Forelimb muscle (tissue), 1 donor: ENCODE data around the gene SMG6. TPM values are rescaled to one million over a fixed set of nuclear protein-coding genes. Genes with fewer than 3 reads are reported as not detected.

ENCODE experiments used
- DNase-seq: peaks from one replicate; pipeline ENCODE4 v3.0.0-alpha.2; 2013; ENCODE audit warnings: low read depth
- polyA plus RNA-seq: library from polyadenylated mRNA; unstranded; fragments of 120-200 nt; gene quantifications from one replicate; pipeline ENCODE4 v1.2.1, GENCODE V29; 2013; ENCODE audit not compliant: insufficient read length

Gene SMG6
- polyA plus RNA-seq, 1 donor: 16.5 TPM

DNA sequence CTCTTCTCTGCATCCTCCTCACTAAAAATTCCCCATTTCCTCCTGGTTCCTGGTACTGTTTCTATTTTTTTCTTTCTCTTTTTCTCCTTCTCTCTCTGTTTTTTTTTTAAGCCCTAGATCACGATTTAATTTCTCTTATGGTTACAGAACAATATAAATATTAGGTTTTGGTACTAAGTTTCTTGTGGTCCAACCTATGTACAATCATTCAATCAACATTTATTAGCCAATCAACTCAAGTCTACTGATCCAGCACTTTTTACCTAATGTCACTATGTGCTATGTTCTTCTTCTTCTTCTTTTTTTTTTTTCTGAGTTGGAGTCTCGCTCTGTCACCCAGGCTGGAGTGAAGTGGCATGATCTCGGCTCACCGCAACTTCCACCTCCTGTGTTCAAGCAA is 291.1 kb downstream of the SMG6 start:
- DNase-seq: no peak

DNA sequence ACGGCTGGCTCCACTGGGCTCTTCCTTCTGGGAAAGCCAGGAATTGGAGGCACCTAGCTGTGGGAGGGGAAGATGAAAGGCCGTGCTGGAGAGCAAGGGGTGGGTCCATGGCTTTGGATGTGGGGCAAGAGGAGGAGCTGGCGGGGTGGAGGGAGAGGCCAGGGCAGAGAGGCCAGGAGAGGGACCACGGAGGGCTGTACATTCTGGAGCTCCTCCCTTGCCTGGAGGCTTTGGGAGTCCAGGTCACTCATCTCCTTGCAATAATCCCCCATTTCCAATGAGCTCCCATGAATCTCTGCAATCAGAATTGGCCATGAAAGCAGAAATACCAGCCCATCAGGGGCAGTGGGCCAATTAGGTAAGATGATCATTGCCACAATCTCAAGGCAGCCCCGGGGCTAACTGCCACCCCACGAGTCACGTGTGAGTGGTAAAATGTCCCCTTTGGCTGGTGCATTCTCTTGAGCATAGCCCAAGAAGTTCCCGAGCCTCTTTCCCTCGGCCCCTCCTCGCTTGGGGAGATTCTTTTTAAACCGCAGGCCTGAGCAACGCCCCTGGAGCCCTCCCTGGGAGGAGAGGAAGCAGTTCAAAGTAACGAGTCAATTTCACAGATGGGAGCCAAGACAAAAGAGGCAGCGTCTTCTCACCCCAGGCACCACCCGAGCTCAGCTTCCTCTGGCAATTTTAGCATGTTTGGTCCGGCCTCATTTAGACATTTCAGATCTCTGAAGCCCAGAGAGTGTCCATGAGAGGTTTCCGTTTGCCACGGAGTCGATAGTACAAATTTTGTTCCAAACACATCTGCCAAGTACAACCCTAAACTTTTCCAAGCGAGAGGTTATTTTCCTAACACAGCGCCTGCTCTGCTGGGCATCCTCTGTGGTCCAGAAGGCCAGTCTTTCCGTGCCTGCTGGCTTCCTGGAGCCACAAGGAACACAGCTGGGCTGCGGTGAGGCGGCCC is 291.9 kb downstream of the SMG6 start:
- DNase-seq: no peak

Other genes with a start within 250 kb of the SMG6 start
- gene HIC1, start 248.7 kb downstream of the SMG6 start, polyA plus RNA-seq: 34.5 TPM
- 21.0 TPM for gene SRR, start 165 bp upstream of the SMG6 start, polyA plus RNA-seq
- gene TSR1, start 32.7 kb upstream of the SMG6 start, polyA plus RNA-seq: 35.0 TPM
- 42.4 TPM for gene SGSM2, start 33.7 kb upstream of the SMG6 start, polyA plus RNA-seq
- 17.6 TPM for gene MNT, start 97.3 kb upstream of the SMG6 start, polyA plus RNA-seq
- 20.0 TPM for gene METTL16, start 208.1 kb upstream of the SMG6 start, polyA plus RNA-seq